AG09319 (cell line): Measurements from ENCODE around the gene ACSL1.

Source experiments
- DNase-seq: peaks from one replicate; pipeline ENCODE4 v3.0.0-alpha.2; 2010; ENCODE audit warnings: low read depth; ENCODE audit errors: extremely low read depth
- CTCF ChIP-seq: IDR thresholded peaks from 2 replicates; pipeline ENCODE4 v1.5.1; 2011; ENCODE audit warnings: low read depth, mild to moderate bottlenecking, inconsistent platforms, low read length, moderate library complexity

Gene ACSL1

DNA sequence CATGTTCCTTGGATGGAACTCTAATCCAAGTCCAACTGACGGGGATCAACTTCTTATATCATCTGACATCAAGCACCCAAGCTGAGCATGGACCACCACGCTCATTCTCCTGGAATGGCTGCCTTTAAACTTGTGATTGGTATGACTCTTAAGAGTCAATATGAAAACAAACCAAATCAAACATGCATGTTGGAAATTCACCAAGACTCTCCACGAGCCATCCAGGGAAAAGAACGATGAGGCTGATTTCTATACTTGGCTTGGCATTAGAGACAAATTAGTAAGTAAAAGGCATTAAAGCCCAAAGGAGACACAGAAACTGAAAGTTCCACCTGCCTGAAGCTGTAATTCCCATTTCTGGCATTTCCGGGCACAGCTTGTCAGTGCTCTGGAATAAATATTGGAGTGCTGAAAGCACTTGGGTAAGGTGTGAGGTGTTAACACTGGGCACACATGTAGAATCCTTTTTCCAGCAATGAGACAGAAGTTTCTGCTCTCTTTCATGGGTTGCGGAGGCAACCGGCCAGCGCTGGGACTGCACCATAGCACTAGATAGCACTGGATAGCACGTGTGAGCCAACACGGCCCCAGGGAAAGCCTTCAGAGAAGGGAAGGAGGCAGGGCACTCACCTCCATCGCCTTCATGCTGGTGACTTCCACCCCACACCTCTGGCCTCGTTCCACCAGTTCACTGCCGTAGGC, 49.8 kb downstream of the ACSL1 start:
- DNase-seq, result no peak
- TF ChIP-seq CTCF, result no peak

DNA sequence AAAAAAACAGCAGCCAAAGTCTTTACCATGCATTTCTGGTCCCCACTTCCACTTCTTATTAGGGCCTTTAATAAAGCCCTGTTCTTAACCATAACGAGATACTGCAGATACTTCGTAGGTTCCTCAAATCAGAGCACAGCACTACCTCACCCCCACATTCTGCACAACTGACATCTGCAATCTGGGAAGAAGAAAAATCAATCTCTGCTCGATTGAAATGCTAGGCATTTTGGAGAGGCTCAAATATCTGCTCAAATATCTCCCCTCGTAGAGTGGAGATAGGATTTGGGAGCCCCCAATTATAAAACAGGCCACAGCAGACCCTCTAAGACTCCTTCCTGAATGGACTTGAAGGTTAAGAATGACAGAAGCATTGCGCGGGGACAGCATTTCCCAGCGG, 51.6 kb downstream of the ACSL1 start:
- no peak for TF ChIP-seq CTCF
- no peak for DNase-seq

DNA sequence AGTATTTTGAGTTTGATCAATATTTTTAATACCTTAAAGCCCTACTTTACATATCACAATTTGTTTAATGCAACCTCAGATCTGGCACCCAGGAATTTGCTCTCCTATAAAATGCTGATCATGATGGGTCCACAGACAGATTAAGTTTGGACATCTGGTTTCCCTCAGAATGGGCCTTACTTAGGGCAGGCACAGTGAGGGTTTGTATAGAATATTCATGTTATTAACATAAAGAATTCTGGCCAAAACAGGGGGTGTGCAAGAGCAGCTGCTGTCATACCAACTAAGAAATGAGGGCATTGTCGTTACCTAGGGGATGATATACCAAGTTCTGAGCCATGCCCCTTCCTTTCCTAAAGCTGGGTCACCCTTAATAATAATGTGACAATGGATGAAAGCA, 54.4 kb downstream of the ACSL1 start:
- no peak for TF ChIP-seq CTCF
- no peak for DNase-seq

DNA sequence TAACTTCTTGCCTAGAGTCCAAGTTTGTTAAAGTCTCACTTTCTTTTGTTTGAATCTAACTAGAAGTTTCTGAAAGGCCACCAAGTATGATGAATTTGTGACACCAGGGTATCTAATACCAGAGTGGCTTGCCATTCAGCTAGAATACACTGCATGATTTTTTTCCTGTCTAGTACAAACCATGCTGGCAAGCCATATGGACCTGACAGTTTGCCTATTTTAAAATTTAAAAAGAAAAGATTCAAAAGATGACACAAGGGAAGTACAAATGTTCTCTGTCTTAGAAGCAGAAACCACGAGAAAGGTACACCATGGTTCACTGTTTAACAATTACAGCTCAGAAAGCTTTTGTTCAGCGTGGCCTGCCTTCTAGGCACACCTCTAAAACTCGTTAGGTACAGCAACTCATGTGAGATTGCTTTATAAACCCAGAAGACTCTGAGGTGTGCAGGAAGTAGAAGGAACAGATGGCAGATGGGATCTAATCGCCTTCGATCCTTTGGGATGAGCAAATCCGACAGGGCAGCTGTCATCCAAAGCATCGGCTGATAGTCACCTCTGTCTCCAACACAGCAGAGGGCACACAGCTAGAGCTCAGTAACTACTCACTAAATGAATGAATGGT, 56.5 kb downstream of the ACSL1 start:
- no peak for DNase-seq
- TF ChIP-seq CTCF, result no peak

DNA sequence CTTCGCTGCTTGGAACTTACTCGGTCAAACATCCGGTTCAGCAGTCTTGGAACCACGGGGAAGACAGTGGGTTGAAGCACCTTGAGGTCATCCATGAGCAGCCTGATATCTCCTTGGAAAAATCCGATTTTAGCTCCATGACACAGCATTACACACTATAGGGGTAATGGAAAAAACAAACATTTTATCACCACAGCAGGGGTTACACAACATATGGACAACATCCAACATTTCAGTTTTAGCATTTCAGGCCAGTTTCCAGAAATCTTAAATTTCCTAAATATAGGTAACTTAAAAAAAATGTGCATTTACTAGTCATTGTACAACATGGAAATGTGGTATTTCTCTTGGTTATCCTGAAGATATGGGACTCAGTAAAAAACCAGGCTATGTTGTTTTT, 57.5 kb downstream of the ACSL1 start:
- DNase-seq, result no peak
- TF ChIP-seq CTCF, result no peak

GRCh38 chr4:184766446-184766845, 59.3 kb downstream of the ACSL1 start:
- DNase-seq, result no peak
- no peak for TF ChIP-seq CTCF

GRCh38 chr4:184765473-184766340, 60.1 kb downstream of the ACSL1 start:
- DNase-seq, result no peak
- TF ChIP-seq CTCF, result no peak
